Gastroesophageal sphincter (tissue), 4 donors: ENCODE results near the gene CPSF7. TPM values are rescaled to one million over a fixed set of nuclear protein-coding genes. Genes with fewer than 3 reads are reported as not detected.
A peak's percentile ranks its signal among the peaks of the same experiment; 100 is the strongest.

Source experiments
- ATAC-seq: fragments of 150-250 bp; one replicate; pipeline ENCODE4 v1.9.1; 2016; ENCODE audit warnings: mild to moderate bottlenecking, moderate library complexity
- H3K27ac ChIP-seq, 4 donors: fragments of 200-600 bp; sonication (generic) in 3 of 4; 1 replicate in 3 of 4; 2 replicates in 1 of 4; pipeline ENCODE4 v1.5.1; 2016 to 2019
- H3K27me3 ChIP-seq: fragments of 200-600 bp; sonication (generic); one replicate; pipeline ENCODE4 v1.5.1; 2019
- H3K36me3 ChIP-seq, 2 donors: fragments of 200-600 bp; sonication (generic); one replicate each; pipeline ENCODE4 v1.5.1; 2019; ENCODE audit warnings: control low read depth in 1 of 2
- H3K4me1 ChIP-seq, 3 donors: fragments of 200-600 bp; sonication (generic); 1 replicate in 2 of 3; 2 replicates in 1 of 3; pipeline ENCODE4 v1.5.1; 2016 to 2019; ENCODE audit warnings: control low read depth in 2 of 3
- H3K4me3 ChIP-seq, 2 donors: fragments of 200-600 bp; sonication (generic); one replicate each; pipeline ENCODE4 v1.5.1; 2019; ENCODE audit warnings: mild to moderate bottlenecking in 1 of 2, moderate library complexity in 1 of 2
- H3K9me3 ChIP-seq, 3 donors: fragments of 200-600 bp; sonication (generic); one replicate each; pipeline ENCODE4 v1.5.1; 2017 to 2019; ENCODE audit warnings: control low read depth in 2 of 3
- CTCF ChIP-seq, 4 experiments: fragments of 200-600 bp in 2 of 4; fragments of 450-650 bp in 2 of 4; sonication (generic) in 1 of 4; IDR thresholded peaks; one replicate each; pipeline ENCODE4 v1.5.1; 2017 to 2019; ENCODE audit warnings: antibody characterized with exemption in 4 of 4, mild to moderate bottlenecking in 2 of 4, moderate library complexity in 2 of 4
- EP300 ChIP-seq: sonication (generic); formaldehyde crosslinking; IDR thresholded peaks from one replicate; pipeline ENCODE4 v1.6.1; 2017; ENCODE audit warnings: antibody characterized with exemption, mild to moderate bottlenecking
- POLR2A ChIP-seq, 2 donors: fragments of 450-650 bp; IDR thresholded peaks; one replicate each; pipeline ENCODE4 v1.6.1; 2017; ENCODE audit warnings: antibody characterized with exemption in 2 of 2, mild to moderate bottlenecking in 2 of 2, moderate library complexity in 1 of 2
- POLR2AphosphoS5 ChIP-seq: sonication (generic); formaldehyde crosslinking; IDR thresholded peaks from one replicate; pipeline ENCODE4 v1.6.1; 2017; ENCODE audit warnings: antibody characterized with exemption
- WGBS, 2 donors: methylation state at CpG; one replicate each; pipeline ENCODE4 v1.1.5; 2018; ENCODE audit warnings: low coverage in 1 of 2; 5-methylcytosine and 5-hydroxymethylcytosine counted together
- total RNA-seq, 4 donors: library from RNA; depleted of rRNA; stranded (reverse); fragments of >200 nt; gene quantifications; one replicate each; pipeline ENCODE4 v1.1.0, GENCODE V29; 2016

CPSF7 gene
- 10 to 100 TPM; 36.6 to 50.4 (median 43.7) TPM for total RNA-seq

DNA sequence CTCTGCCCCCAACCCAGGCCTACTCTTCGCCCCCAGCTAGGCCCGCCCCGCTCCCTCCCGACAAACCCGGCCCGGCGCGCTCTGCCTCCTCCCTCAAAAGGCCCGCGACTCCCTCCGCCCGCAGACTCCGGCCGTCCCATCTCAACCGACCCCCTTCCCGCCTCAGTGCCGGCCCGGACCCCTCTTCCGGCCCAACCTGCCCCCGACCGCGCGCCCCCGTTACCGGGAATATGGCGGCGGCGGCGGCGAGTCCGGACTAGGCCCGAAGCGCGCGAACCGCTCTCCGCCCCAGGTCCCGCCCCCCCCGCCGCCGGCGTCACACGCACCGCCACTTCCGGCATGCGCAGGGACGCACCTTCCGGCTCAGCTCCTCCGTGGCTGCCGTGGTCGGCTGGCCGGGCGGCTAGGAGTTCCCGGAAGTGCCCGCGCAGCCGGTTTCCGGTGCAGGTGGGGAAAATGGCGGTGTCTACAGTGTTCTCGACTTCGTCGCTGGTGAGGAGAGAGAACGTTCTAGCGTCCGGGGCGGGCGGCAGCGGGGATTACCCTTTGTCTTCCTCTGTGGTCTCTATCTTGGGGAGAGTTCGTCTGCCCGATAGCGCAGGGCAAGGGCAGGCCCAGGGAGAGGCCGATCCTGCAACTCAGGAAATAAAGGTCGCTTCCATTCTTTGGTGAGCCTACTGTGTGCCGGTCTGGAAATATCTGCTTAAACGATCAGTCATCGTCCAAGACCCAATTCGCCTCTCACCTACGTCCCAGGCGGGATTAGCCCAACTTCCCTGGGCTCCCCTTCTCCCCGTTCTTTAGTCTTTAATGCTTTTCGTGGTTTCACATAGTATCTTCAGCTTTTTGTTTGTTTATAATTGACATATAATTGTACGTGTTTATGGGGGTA lies at the start of gene CPSF7, which contains the start of gene SDHAF2:
Gene CPSF7 (minus strand): TSS at position 285 of the 892 bp plus-strand sequence. CDS start 740 bp downstream, outside the sequence.
Gene SDHAF2 (plus strand): TSS at position 434 of the 892 bp plus-strand sequence. CDS start 23 bp downstream, at position 457.
- peaks cover 2 to 78% (median 18%) of the 10 kb centered on the region in 3 donors for H3K4me1 ChIP-seq
- peak within 1 kb of the TSS; percentile 79 to 87 for H3K4me3 ChIP-seq
- no peaks in the 10 kb centered on the region for H3K27me3 ChIP-seq
- peak; percentile 98 for ATAC-seq
- no peaks in the 10 kb centered on the region for H3K9me3 ChIP-seq
- peak within 1 kb of the TSS; percentile 97 to 100 (median 98) for H3K27ac ChIP-seq
- H3K36me3 ChIP-seq, result peaks cover 0 to 39% of the 10 kb centered on the region in 2 donors
- WGBS, 2 donors, result 0 to 1% methylated on average over 15 to 16 of the region's 82 CpGs
- TF ChIP-seq POLR2AphosphoS5, result peak; percentile 76
- TF ChIP-seq EP300, result no peak
- TF ChIP-seq CTCF (IDR thresholded peaks at IDR 0.05), result no peak
- peak; percentile 70 to 71 for TF ChIP-seq POLR2A (IDR thresholded peaks at IDR 0.05)

- H3K27me3 ChIP-seq, result peaks cover 20% of the 10 kb centered on the region
- peak; percentile 10 for ATAC-seq
- no peak overlapping the region for H3K4me3 ChIP-seq
- peak in 3 of 4 experiments; percentile 75 to 94 (median 88) for TF ChIP-seq CTCF (IDR thresholded peaks at IDR 0.05)
- no peak for TF ChIP-seq POLR2AphosphoS5
- TF ChIP-seq POLR2A (IDR thresholded peaks at IDR 0.05), result no peak
- 0 to 14% methylated on average over 1 to 2 of the region's 18 CpGs for WGBS, 2 donors
- peaks cover 0 to 33% (median 18%) of the 10 kb centered on the region in 3 donors for H3K4me1 ChIP-seq
- H3K27ac ChIP-seq, result peak overlapping the region in 2 of 4 donors; percentile 18 to 49
- H3K9me3 ChIP-seq, result no peaks in the 10 kb centered on the region
- H3K36me3 ChIP-seq, result peaks cover 0 to 13% of the 10 kb centered on the region in 2 donors
These were observed 48.0 kb upstream of the CPSF7 start for GRCh38 chr11:61477727-61478148.

GRCh38 chr11:61477126-61477525 lies 47.4 kb upstream of the CPSF7 start:
- Histone ChIP-seq H3K27ac (peak overlapping the region in 2 of 4 donors; percentile 18 to 49), H3K36me3 (peaks cover 0 to 13% of the 10 kb centered on the region in 2 donors), H3K27me3 (peaks cover 14% of the 10 kb centered on the region), H3K4me1 (peaks cover 0 to 39% (median 20%) of the 10 kb centered on the region in 3 donors), H3K4me3 (no peak overlapping the region), H3K9me3 (no peaks in the 10 kb centered on the region)
- peak; percentile 20 for ATAC-seq
- 37 to 55% methylated on average over 4 to 7 of the region's 8 CpGs for WGBS, 2 donors
- TF ChIP-seq POLR2A (IDR thresholded peaks at IDR 0.05), result no peak
- TF ChIP-seq POLR2AphosphoS5, result no peak
- TF ChIP-seq CTCF (IDR thresholded peaks at IDR 0.05), result no peak
- TF ChIP-seq EP300, result no peak

DNA sequence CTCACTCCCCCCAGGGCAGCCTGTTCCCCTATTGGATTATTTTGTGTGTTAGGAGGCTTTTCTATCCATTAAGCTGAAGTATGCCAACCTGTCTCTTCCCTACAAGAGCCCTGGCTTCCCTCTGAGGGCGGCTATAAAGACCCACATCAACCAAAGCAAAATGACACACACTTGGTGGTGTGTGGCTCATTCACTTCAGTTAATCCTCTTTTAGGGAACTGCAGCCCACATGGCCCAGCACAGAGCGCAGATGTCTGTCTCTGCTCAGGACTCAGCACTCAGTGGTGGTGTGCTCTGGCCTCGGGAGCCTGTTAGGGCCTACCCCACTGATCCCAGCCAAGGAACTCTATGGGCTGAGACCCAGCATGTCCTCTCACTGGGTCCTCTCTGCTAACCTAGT lies 46.6 kb upstream of the CPSF7 start:
- Histone ChIP-seq H3K4me1 (peaks cover 0 to 38% (median 20%) of the 10 kb centered on the region in 3 donors), H3K27me3 (peaks cover 8% of the 10 kb centered on the region), H3K27ac (no peak overlapping the region), H3K9me3 (no peaks in the 10 kb centered on the region), H3K4me3 (no peak overlapping the region), H3K36me3 (peaks cover 0 to 20% of the 10 kb centered on the region in 2 donors)
- ATAC-seq, result no peak
- TF ChIP-seq CTCF (IDR thresholded peaks at IDR 0.05) (no peak), POLR2A (IDR thresholded peaks at IDR 0.05) (no peak), EP300 (no peak), POLR2AphosphoS5 (no peak)
- WGBS, 2 donors, result 40 to 50% methylated on average over 1 of the region's 3 CpGs
